ENCODE data around the gene SPPL2C. TPM values are rescaled to one million over a fixed set of nuclear protein-coding genes. Genes with fewer than 3 reads are reported as not detected.

The SPPL2C gene
- total RNA-seq, 6 donors from 2014 or later, result not detected

GRCh38 chr17:45823598-45823997 lies 21.1 kb upstream of the SPPL2C start:
- Histone ChIP-seq H3K27ac (no peak overlapping the region), H3K36me3 (no peaks in the 10 kb centered on the region), H3K27me3 (no peaks in the 10 kb centered on the region), H3K4me3 (no peak overlapping the region), H3K4me1 (no peaks in the 10 kb centered on the region), H3K9me3 (no peaks in the 10 kb centered on the region)
- DNase-seq (no peak), ATAC-seq (ENCODE audit: low FRiP score in 2 of 2) (no peak)
- TF ChIP-seq POLR2A (IDR thresholded peaks at IDR 0.05) (no peak), EP300 (IDR thresholded peaks at IDR 0.05) (no peak)
- 69 to 78% methylated on average over 7 to 10 of the region's 10 CpGs for WGBS, 2 donors

GRCh38 chr17:45824475-45824874 lies 20.2 kb upstream of the SPPL2C start:
- DNase-seq (no peak), ATAC-seq (ENCODE audit: low FRiP score in 2 of 2) (no peak)
- Histone ChIP-seq H3K9me3 (no peaks in the 10 kb centered on the region), H3K27ac (no peak overlapping the region), H3K4me1 (no peaks in the 10 kb centered on the region), H3K4me3 (no peak overlapping the region), H3K36me3 (no peaks in the 10 kb centered on the region), H3K27me3 (no peaks in the 10 kb centered on the region)
- WGBS, 2 donors, result 74 to 76% methylated on average over 6 to 7 of the region's 7 CpGs
- TF ChIP-seq POLR2AphosphoS5 (IDR thresholded peaks at IDR 0.05) (no peak), POLR2A (IDR thresholded peaks at IDR 0.05) (no peak), CTCF (IDR thresholded peaks at IDR 0.05) (no peak), EP300 (IDR thresholded peaks at IDR 0.05) (no peak)

DNA sequence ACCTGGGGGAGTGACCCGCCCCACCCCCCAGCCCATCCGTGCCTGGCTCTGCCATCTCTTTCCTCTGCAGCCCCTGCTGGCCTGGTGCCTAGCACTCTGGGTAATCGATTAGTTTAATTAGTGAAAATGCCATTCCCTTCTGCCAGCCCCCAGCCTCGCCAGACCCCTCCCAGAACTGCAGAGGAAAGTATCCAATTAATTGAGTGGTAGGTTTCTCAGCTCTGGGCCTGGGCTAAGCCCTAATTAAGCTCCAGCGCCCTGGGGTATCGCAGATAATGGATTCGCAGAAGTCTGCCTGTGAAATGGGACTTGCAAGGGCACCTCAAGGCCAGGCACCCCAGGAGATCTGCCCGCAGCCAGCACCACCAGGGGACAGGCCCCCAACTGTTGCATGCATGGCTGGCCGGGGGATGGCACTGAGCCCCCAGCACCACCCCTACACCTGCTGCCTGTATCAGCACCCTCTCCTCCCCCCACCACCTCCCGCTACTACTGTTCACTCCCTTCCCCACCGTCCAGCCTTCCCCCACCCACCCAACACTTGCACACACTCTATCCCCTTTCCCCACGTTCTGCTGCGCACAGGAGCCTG lies 19.7 kb upstream of the SPPL2C start:
- TF ChIP-seq POLR2AphosphoS5 (IDR thresholded peaks at IDR 0.05) (no peak), EP300 (IDR thresholded peaks at IDR 0.05) (no peak), CTCF (IDR thresholded peaks at IDR 0.05) (no peak), POLR2A (IDR thresholded peaks at IDR 0.05) (no peak)
- Histone ChIP-seq H3K4me3 (no peak overlapping the region), H3K9me3 (no peaks in the 10 kb centered on the region), H3K4me1 (no peaks in the 10 kb centered on the region), H3K27me3 (no peaks in the 10 kb centered on the region), H3K27ac (no peak overlapping the region), H3K36me3 (no peaks in the 10 kb centered on the region)
- 78 to 79% methylated on average over 10 to 13 of the region's 13 CpGs for WGBS, 2 donors
- DNase-seq (peak in 1 of 2 donors; percentile 59), ATAC-seq (ENCODE audit: low FRiP score in 2 of 2) (no peak)

GRCh38 chr17:45825792-45826191 lies 18.9 kb upstream of the SPPL2C start:
- Histone ChIP-seq H3K9me3 (no peaks in the 10 kb centered on the region), H3K27me3 (no peaks in the 10 kb centered on the region), H3K36me3 (no peaks in the 10 kb centered on the region), H3K4me1 (no peaks in the 10 kb centered on the region), H3K27ac (no peak overlapping the region), H3K4me3 (no peak overlapping the region)
- DNase-seq (no peak), ATAC-seq (ENCODE audit: low FRiP score in 2 of 2) (no peak)
- TF ChIP-seq CTCF (IDR thresholded peaks at IDR 0.05) (no peak), POLR2A (IDR thresholded peaks at IDR 0.05) (no peak), EP300 (IDR thresholded peaks at IDR 0.05) (no peak), POLR2AphosphoS5 (IDR thresholded peaks at IDR 0.05) (no peak)
- WGBS, 2 donors, result 83 to 87% methylated on average over 5 to 14 of the region's 14 CpGs

- Histone ChIP-seq H3K27me3 (no peaks in the 10 kb centered on the region), H3K36me3 (no peaks in the 10 kb centered on the region), H3K4me1 (peaks cover 0 to 2% (median 0%) of the 10 kb centered on the region in 4 donors), H3K9me3 (no peaks in the 10 kb centered on the region), H3K4me3 (no peak overlapping the region), H3K27ac (no peak overlapping the region)
- DNase-seq (peak in 1 of 2 donors; percentile 62), ATAC-seq (ENCODE audit: low FRiP score in 2 of 2) (no peak)
- WGBS, 2 donors, result 85 to 92% methylated on average over 10 to 16 of the region's 16 CpGs
- TF ChIP-seq POLR2AphosphoS5 (IDR thresholded peaks at IDR 0.05) (no peak), POLR2A (IDR thresholded peaks at IDR 0.05) (no peak), CTCF (IDR thresholded peaks at IDR 0.05) (no peak), EP300 (IDR thresholded peaks at IDR 0.05) (no peak)
Observed at GRCh38 chr17:45826919-45827588, 17.6 kb upstream of the SPPL2C start.
